Left ventricle myocardium inferior (tissue), 1 donor: Measurements from ENCODE around the gene LOXL3. TPM values are rescaled to one million over a fixed set of nuclear protein-coding genes. Genes with fewer than 3 reads are reported as not detected.

Experiments
- DNase-seq: peaks from one replicate; pipeline ENCODE4 v3.0.0-alpha.2; 2020
- H3K27ac ChIP-seq: fragments of 200-600 bp; replicated peaks from 2 replicates; pipeline ENCODE4 v1.8.0; 2021
- H3K27me3 ChIP-seq: fragments of 200-600 bp; 2 replicates; pipeline ENCODE4 v1.8.0; 2021; ENCODE audit warnings: low read depth
- H3K36me3 ChIP-seq: fragments of 200-600 bp; 2 replicates; pipeline ENCODE4 v1.8.0; 2021
- H3K4me1 ChIP-seq: fragments of 200-600 bp; 2 replicates; pipeline ENCODE4 v1.8.0; 2021
- H3K4me3 ChIP-seq: fragments of 200-600 bp; 2 replicates; pipeline ENCODE4 v1.8.0; 2021; ENCODE audit warnings: mild to moderate bottlenecking, moderate library complexity
- H3K9me3 ChIP-seq: fragments of 200-600 bp; replicated peaks from 2 replicates; pipeline ENCODE4 v1.8.0; 2021
- CTCF ChIP-seq: fragments of 200-600 bp; IDR thresholded peaks from 2 replicates; pipeline ENCODE4 v1.8.0; 2021; ENCODE audit warnings: antibody characterized with exemption, mild to moderate bottlenecking, borderline replicate concordance
- intact Hi-C: fragments of 100-400 bp; cut with micrococcal nuclease; formaldehyde crosslinking; loops from one replicate; pipeline ENCODE4 v1.11.0; 2022
- total RNA-seq: library from RNA; stranded (reverse); fragmentation: NEBNext Ultra II Directional; extraction: Animal tissue kit (Norgen Biotek cat#: 25700); gene quantifications from one replicate; pipeline ENCODE4 v1.2.1, GENCODE V29; 2021
- donor health status: DM: no; HTN: yes; CAD: no; lungs with severe emphysema.

The LOXL3 gene
- total RNA-seq, 1 donor from 2014 or later: 4.7 TPM

- no peak for TF ChIP-seq CTCF
- Histone ChIP-seq H3K9me3 (no peaks in the 10 kb centered on the region), H3K27ac (no peak overlapping the region), H3K4me1 (peaks cover 49% of the 10 kb centered on the region), H3K4me3 (no peak overlapping the region), H3K27me3 (peaks cover 83% of the 10 kb centered on the region), H3K36me3 (peaks cover 11% of the 10 kb centered on the region)
- DNase-seq: no peak
- intact Hi-C loops: no loop called here
Measured at GRCh38 chr2:74510272-74510671, 43.5 kb downstream of the LOXL3 start.

- peaks cover 53% of the 10 kb centered on the region for H3K4me1 ChIP-seq
- no peak for TF ChIP-seq CTCF
- peaks cover 21% of the 10 kb centered on the region for H3K36me3 ChIP-seq
- peak overlapping the region; percentile 99 for H3K27ac ChIP-seq
- peaks cover 83% of the 10 kb centered on the region for H3K27me3 ChIP-seq
- no peaks in the 10 kb centered on the region for H3K9me3 ChIP-seq
- intact Hi-C loops: no loop called here
- no peak for DNase-seq
- peak overlapping the region; percentile 80 for H3K4me3 ChIP-seq
Measured at GRCh38 chr2:74507926-74508520, 45.7 kb downstream of the LOXL3 start.

- peak within 1 kb of the TSS; percentile 99 for H3K27ac ChIP-seq
- H3K9me3 ChIP-seq: no peaks in the 10 kb centered on the region
- peaks cover 83% of the 10 kb centered on the region for H3K27me3 ChIP-seq
- H3K36me3 ChIP-seq: peaks cover 21% of the 10 kb centered on the region
- TF ChIP-seq CTCF: peak; percentile 56
- H3K4me3 ChIP-seq: peak within 1 kb of the TSS; percentile 80
- intact Hi-C loops: no loop called here
- peaks cover 60% of the 10 kb centered on the region for H3K4me1 ChIP-seq
- peak; percentile 100 for DNase-seq
Measured at GRCh38 chr2:74507145-74507925, 46.4 kb downstream of the LOXL3 start, which contains the start of gene PCGF1. Gene PCGF1, minus strand, starts transcription at chr2:74507695. Its CDS starts 27 bp downstream, at chr2:74507668.

GRCh38 chr2:74505448-74506246 is 48.1 kb downstream of the LOXL3 start:
- peak overlapping the region; percentile 80 for H3K4me3 ChIP-seq
- TF ChIP-seq CTCF: no peak
- intact Hi-C loops: no loop called here
- H3K27ac ChIP-seq: no peak overlapping the region
- no peaks in the 10 kb centered on the region for H3K9me3 ChIP-seq
- H3K27me3 ChIP-seq: peaks cover 83% of the 10 kb centered on the region
- H3K36me3 ChIP-seq: peaks cover 21% of the 10 kb centered on the region
- DNase-seq: no peak
- H3K4me1 ChIP-seq: peaks cover 64% of the 10 kb centered on the region

- Histone ChIP-seq H3K9me3 (no peaks in the 10 kb centered on the region), H3K4me3 (peak overlapping the region; percentile 80), H3K27me3 (peaks cover 83% of the 10 kb centered on the region), H3K36me3 (peaks cover 21% of the 10 kb centered on the region), H3K27ac (peak overlapping the region; percentile 93), H3K4me1 (peaks cover 70% of the 10 kb centered on the region)
- intact Hi-C loops: no loop called here
- no peak for DNase-seq
- no peak for TF ChIP-seq CTCF
Measured at GRCh38 chr2:74504591-74504990, 49.2 kb downstream of the LOXL3 start.
